Astrocyte of the spinal cord (primary cell): ENCODE data around the gene ANKMY1.

Experiments used
- DNase-seq: peaks from one replicate; pipeline ENCODE4 v3.0.0; 2011; ENCODE audit warnings: low read depth, low spot score
- H3K4me3 ChIP-seq: 2 replicates; pipeline ENCODE4 v1.5.1; 2011; ENCODE audit warnings: low read depth, mild to moderate bottlenecking, low read length, moderate library complexity
- in situ Hi-C: cut with HindIII; loops from 2 replicates; pipeline ENCODE4 v1.10.0; 2017; ENCODE audit warnings: low sequenced_read_pairs
- TF ChIP-seq, protein P1 (sequence below): IDR thresholded peaks from 2 replicates; pipeline ENCODE4 v1.5.1; 2012; ENCODE audit warnings: low read depth, mild to moderate bottlenecking, low read length, inconsistent platforms

ANKMY1 gene

DNA sequence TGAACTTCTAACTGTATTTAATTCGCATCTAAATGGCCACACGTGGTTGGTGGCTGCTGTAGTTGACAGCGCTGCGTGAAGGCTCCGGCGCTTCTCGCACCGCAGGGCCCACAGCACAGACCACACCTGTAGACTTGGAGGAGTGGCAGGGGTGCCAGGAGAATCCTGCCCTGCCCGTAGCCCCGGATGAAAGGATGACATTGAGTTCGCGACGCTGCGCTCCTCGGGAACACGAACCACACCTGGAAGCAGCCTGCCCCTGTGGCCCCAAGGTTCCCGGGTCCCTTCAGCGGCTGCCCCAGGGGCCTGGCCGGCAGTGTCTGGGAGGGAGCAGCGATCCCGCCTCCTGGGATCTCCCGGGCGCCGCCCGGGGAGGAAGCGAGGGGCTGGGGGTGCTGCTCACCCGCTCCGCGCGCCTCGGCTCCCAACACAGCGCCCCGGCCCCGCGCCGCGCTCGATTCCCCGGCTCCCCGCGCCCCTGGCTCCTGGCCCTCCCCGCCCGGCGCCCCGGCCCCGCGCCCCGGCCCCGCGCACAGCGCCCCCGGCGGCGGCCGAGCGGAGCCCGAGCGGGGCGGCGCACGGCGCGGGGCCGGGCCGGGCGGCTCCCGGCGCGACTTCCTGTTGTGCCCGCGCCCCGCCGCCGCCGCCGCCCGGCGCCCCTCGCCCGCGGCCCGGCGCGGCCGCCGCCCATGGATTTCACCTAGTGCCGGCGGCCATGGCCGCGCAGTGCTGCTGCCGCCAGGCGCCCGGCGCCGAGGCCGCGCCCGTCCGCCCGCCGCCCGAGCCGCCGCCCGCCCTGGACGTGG lies 10.3 kb upstream of the ANKMY1 start, which contains the start of gene RNPEPL1:
TSS of gene RNPEPL1 (plus strand) at position 613 of the 806 bp plus-strand sequence. CDS start at position 716, 103 bp downstream.
- TF ChIP-seq, protein P1, sequence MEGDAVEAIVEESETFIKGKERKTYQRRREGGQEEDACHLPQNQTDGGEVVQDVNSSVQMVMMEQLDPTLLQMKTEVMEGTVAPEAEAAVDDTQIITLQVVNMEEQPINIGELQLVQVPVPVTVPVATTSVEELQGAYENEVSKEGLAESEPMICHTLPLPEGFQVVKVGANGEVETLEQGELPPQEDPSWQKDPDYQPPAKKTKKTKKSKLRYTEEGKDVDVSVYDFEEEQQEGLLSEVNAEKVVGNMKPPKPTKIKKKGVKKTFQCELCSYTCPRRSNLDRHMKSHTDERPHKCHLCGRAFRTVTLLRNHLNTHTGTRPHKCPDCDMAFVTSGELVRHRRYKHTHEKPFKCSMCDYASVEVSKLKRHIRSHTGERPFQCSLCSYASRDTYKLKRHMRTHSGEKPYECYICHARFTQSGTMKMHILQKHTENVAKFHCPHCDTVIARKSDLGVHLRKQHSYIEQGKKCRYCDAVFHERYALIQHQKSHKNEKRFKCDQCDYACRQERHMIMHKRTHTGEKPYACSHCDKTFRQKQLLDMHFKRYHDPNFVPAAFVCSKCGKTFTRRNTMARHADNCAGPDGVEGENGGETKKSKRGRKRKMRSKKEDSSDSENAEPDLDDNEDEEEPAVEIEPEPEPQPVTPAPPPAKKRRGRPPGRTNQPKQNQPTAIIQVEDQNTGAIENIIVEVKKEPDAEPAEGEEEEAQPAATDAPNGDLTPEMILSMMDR, result no peak
- in situ Hi-C loops, result no loop called here
- H3K4me3 ChIP-seq, result peak within 1 kb of the TSS; percentile 62
- no peak for DNase-seq

DNA sequence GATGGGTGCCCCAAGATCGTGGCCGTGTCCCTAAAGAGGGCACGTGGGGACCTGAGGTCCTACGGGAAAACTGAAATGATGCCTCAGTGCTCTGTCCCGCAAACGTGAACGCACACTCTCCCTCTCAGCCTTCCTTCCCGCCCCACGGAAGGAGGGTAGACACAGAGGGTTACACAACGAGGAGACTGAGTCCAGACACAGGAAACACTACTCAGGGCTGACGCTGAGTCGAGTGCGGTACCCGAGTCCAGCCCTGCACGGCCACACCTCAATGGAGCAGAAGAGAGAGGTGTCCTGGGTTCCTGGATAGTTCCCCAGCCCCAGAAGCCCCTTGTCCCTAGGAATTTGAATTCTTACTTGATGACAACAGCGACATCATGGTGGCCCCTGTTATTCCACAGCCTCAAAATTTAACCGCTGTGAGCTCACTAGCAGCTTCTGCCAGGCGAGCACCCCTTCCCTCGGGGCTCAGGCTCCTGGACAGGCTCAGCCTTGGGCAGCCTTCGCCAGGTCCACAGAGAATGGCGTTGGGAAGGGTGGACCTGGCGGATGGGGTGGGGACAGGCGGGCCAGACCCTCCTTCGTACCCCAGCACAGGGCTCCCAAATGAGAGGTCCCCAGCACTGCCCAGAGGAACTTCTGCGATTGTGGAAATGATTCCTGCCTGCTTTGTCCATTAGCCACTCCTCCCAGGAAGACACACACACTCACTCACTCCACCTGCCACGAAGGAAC lies 9.5 kb upstream of the ANKMY1 start:
- in situ Hi-C loops, result no loop called here
- TF ChIP-seq, protein P1, result no peak
- H3K4me3 ChIP-seq, result peak overlapping the region; percentile 62
- no peak for DNase-seq

DNA sequence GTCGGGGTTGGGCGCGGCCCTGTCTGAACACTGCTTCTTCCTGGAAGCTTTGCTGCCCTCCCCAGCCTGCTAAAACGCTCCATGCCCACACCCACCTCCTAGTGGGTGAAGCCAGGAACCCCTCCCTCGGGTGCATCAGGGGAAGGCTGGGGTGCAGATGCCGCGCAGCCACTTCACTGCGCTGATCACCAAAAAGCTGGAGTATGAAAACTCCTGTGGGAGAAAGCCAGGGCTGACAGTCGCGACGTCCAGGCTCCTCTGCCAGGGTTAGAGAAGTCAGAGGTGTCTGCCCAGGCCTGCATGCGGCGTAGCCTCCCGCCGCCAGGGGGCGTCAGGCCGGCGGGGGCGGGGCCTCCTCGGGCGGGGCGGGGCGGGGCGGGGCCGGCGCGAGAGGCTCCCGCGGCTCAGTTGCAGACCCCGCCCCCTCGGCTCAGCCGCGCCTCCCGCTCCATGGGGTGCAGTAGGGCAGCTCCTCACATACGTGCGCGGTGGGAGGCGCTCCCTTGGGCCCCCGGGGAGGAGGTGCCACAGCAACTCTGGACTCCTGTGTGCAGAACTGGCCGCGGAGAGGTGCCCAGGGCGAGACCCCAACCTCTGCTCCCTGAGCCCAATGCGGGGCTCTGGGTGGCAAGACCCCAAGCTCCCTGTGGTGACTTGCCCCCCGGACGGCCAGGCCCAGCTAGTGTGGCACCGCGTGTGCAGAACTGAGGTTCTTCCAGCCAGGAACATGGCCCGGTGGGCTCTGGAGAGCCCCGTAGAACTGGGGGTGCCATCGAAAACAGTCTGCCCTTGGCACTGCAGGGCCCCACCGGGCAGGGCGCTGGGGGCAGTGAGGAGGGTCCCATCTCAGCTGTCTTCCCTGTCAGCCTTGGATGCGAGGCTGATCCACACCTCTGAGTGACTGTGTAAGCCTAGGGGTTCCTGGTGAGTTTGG lies 8.7 kb upstream of the ANKMY1 start:
- in situ Hi-C loops, result no loop called here
- TF ChIP-seq, protein P1, result peak; percentile 74
- peak overlapping the region; percentile 16 for H3K4me3 ChIP-seq
- peak; percentile 69 for DNase-seq

DNA sequence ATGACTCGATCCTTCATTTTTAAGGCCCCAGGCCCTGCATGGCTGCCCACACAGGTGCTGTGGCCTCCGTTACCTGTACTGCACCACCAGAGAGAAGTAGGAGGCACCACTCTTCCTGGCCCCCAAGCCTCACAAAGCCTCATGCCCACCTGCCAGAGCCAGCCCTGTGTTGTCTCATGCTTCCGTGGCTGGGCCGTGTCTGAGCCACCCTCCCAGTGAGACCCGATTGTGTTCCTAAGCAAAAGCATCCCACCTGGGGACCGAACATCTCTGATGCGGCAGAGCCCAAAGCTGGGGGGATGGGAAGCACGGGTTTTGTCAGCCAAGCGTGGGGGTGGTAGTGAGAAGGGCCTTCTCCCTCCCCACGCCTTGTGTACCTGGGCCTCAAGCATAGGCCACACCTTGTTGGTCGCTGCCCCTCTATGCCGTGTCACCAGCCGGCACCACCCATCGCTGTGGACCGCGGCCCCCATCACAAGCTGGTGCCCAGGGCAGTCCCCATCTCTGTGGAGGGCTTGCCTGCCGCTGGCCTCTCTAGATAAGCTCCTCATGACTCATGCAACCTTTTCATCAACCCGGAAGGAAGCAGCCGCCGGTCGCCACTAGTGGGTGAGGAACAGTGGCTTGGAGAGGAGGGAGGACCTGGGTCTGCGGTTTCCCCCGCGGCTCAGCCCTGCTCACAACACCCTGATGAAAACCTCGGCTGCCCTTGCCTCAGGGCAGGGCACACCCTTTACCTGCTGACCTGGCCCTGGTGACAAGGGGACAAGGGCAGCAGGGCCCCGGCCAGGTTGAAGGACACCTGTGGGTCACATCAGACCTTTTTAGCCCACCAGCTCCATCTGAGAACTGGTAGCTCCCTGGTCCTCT lies 7.8 kb upstream of the ANKMY1 start:
- in situ Hi-C loops, result no loop called here
- no peak overlapping the region for H3K4me3 ChIP-seq
- TF ChIP-seq, protein P1, result no peak
- no peak for DNase-seq

DNA sequence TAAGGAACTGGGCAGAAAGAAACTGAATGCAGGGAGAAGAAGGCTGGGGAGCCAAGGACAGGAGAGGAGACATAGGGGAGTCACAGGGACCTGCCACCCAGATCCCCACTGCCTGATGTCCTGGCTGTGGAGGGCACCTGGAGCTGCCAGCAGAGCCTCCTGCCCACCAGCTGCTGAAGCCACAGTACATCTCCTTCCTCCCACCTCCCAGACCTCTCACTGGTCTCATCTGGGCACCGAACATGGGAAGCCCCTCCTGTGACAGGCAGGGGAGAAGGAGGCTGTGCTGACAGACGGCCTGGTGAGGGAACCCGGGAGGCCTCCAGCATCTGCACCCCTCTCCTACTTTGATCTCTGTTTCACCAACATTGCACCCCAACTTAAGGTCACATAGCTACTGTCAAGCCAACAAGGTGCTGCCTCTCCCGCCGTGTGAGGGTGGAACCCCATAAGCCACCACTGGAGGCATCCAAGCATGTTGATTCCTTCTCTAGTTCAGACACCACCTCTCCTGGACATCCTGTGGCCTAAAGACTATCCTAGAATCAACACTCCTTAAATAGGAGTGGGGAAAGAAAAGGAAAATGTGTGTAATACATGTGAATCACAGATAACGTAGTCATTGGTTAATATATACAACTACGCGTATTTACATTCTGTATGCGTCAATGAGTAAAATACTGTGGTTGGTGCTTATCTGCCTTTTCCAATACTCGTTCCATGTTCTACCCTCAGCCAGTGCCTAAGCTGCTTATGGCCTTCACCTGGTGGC lies 7.0 kb upstream of the ANKMY1 start:
- no peak for DNase-seq
- in situ Hi-C loops, result no loop called here
- no peak overlapping the region for H3K4me3 ChIP-seq
- TF ChIP-seq, protein P1, result no peak
